Ishikawa (cell line): Measurements from ENCODE around the gene DCAF7.

Experiments used
- NFIC ChIP-seq: IDR thresholded peaks from 2 replicates; pipeline ENCODE4 v1.6.1; 2012
- RAD21 ChIP-seq: IDR thresholded peaks from 2 replicates; pipeline ENCODE4 v1.6.1; 2012; ENCODE audit warnings: low read depth
- TAF1 ChIP-seq: IDR thresholded peaks from 2 replicates; pipeline ENCODE4 v1.6.1; 2012; ENCODE audit warnings: low read depth, mild to moderate bottlenecking
- YY1 ChIP-seq: IDR thresholded peaks from 2 replicates; pipeline ENCODE4 v1.6.1; 2012; ENCODE audit warnings: low read depth
- ZBTB7A ChIP-seq: IDR thresholded peaks from 2 replicates; pipeline ENCODE4 v1.6.1; 2012; ENCODE audit warnings: low read depth
- TF ChIP-seq, protein P1 (sequence below): IDR thresholded peaks from 2 replicates; pipeline ENCODE4 v1.6.1; 2012
- TF ChIP-seq, protein P2 (sequence below): IDR thresholded peaks from 2 replicates; pipeline ENCODE4 v1.6.1; 2012
- TF ChIP-seq, protein P3 (sequence below): IDR thresholded peaks from 2 replicates; pipeline ENCODE4 v1.6.1; 2012; ENCODE audit warnings: low read depth, mild to moderate bottlenecking

DNA sequence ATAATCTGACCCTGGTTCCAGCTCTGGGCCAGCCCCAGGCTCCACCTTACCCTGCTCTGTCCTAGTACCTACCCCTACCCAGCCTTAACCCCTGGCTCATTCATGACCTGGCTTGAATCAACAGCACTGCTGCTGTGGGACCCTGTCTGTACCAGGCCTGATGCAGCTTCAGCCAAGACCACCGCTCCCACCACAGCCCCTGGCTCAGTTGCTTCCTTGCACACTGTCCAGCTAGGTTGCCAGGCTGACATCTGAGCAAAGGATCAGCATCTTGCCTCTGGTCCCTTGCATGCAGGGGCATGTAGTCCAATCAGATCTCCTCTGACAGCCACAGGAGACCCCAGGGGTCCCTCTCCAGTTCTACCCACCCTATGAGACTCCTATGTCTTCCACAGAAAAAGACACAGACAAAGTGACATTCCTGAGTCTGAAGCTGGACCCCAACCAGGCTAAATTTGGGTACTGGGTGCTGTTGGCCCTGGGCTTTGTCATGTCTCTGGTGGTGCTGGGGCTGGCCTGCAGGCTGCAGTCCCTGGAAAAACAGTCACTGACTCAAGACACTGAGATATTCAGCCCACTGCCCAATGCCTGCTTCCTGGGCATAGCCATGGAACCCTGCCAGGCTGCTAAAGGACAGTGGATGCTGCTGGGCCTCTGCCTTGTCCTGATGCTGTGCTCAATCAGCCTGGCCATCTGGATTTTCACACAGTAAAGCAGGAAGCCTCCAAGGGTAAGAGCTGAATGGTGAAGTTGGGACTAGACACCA, 31.0 kb upstream of the DCAF7 start:
- TF ChIP-seq NFIC (no peak), ZBTB7A (no peak), YY1 (no peak), RAD21 (no peak), TAF1 (no peak)
- TF ChIP-seq, protein P1, sequence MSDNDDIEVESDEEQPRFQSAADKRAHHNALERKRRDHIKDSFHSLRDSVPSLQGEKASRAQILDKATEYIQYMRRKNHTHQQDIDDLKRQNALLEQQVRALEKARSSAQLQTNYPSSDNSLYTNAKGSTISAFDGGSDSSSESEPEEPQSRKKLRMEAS: no peak
- TF ChIP-seq, protein P2, sequence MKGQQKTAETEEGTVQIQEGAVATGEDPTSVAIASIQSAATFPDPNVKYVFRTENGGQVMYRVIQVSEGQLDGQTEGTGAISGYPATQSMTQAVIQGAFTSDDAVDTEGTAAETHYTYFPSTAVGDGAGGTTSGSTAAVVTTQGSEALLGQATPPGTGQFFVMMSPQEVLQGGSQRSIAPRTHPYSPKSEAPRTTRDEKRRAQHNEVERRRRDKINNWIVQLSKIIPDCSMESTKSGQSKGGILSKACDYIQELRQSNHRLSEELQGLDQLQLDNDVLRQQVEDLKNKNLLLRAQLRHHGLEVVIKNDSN: no peak
- TF ChIP-seq, protein P3, sequence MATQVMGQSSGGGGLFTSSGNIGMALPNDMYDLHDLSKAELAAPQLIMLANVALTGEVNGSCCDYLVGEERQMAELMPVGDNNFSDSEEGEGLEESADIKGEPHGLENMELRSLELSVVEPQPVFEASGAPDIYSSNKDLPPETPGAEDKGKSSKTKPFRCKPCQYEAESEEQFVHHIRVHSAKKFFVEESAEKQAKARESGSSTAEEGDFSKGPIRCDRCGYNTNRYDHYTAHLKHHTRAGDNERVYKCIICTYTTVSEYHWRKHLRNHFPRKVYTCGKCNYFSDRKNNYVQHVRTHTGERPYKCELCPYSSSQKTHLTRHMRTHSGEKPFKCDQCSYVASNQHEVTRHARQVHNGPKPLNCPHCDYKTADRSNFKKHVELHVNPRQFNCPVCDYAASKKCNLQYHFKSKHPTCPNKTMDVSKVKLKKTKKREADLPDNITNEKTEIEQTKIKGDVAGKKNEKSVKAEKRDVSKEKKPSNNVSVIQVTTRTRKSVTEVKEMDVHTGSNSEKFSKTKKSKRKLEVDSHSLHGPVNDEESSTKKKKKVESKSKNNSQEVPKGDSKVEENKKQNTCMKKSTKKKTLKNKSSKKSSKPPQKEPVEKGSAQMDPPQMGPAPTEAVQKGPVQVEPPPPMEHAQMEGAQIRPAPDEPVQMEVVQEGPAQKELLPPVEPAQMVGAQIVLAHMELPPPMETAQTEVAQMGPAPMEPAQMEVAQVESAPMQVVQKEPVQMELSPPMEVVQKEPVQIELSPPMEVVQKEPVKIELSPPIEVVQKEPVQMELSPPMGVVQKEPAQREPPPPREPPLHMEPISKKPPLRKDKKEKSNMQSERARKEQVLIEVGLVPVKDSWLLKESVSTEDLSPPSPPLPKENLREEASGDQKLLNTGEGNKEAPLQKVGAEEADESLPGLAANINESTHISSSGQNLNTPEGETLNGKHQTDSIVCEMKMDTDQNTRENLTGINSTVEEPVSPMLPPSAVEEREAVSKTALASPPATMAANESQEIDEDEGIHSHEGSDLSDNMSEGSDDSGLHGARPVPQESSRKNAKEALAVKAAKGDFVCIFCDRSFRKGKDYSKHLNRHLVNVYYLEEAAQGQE: no peak
